Psoas muscle (tissue), 8 donors: ENCODE measurements around the gene KLHDC7B. TPM values are rescaled to one million over a fixed set of nuclear protein-coding genes. Genes with fewer than 3 reads are reported as not detected.

Experiments
- ATAC-seq, 4 donors: fragments of 200-7000 bp; cut with Tn5 transposase; one replicate each; pipeline ENCODE4 v1.9.1; 2020; ENCODE audit warnings: moderate library complexity in 3 of 4, mild to moderate bottlenecking in 2 of 4
- DNase-seq, 2 donors: peaks; one replicate each; pipeline ENCODE4 v3.0.0-alpha.2; 2020
- H3K27ac ChIP-seq: fragments of 200-600 bp; one replicate; pipeline ENCODE4 v1.8.0; 2022
- H3K27me3 ChIP-seq, 3 donors: fragments of 200-600 bp in 1 of 3; one replicate each; pipeline versions ENCODE4 v1.6.1 to v1.8.0; 2013 to 2022; ENCODE audit warnings: low read length in 2 of 3, mild to moderate bottlenecking in 2 of 3, moderate library complexity in 1 of 3; ENCODE audit not compliant: insufficient read depth in 3 of 3
- H3K36me3 ChIP-seq, 2 donors: fragments of 200-600 bp in 1 of 2; one replicate each; pipeline versions ENCODE4 v1.6.1 to v1.8.0; 2013 to 2022; ENCODE audit warnings: low read depth in 1 of 2, mild to moderate bottlenecking in 1 of 2, moderate library complexity in 1 of 2; ENCODE audit not compliant: insufficient read depth in 1 of 2
- H3K4me1 ChIP-seq: fragments of 200-600 bp; one replicate; pipeline ENCODE4 v1.8.0; 2022
- H3K4me3 ChIP-seq: fragments of 200-600 bp; one replicate; pipeline ENCODE4 v1.8.0; 2022; ENCODE audit warnings: mild to moderate bottlenecking
- H3K9me3 ChIP-seq: fragments of 200-600 bp; one replicate; pipeline ENCODE4 v1.8.0; 2022
- WGBS, 3 donors: extraction: QIAGEN DNeasy Blood & Tissue Kit; methylation state at CpG; one replicate each; pipeline versions ENCODE4 v1.1.6 to v1.1.7; 2013; 5-methylcytosine and 5-hydroxymethylcytosine counted together
- intact Hi-C, 2 donors: fragments of 100-400 bp; cut with DNase I; formaldehyde crosslinking; loops; one replicate each; pipeline versions ENCODE4 v1.11.0 to v1.14.2; 2022
- polyA plus RNA-seq, 3 donors: library from polyadenylated mRNA; stranded (reverse); fragments of 200-250 nt; gene quantifications; one replicate each; pipeline ENCODE4 v1.2.3, GENCODE V29; 2013
- total RNA-seq, 4 donors: library from RNA; stranded (reverse); fragmentation: NEBNext Ultra II Directional in 2 of 4; extraction: Animal tissue kit (Norgen Biotek cat#: 25700) in 2 of 4; gene quantifications; one replicate each; pipeline versions ENCODE4 v1.2.1 to v1.2.4, GENCODE V29; 2021 to 2023
- TF ChIP-seq, protein P1 (sequence below): fragments of 200-600 bp; IDR thresholded peaks from one replicate; pipeline ENCODE4 v1.8.0; 2022; ENCODE audit warnings: antibody characterized with exemption
- donor health status: healthy with polysubstance abuse.
- donor health status: DM: no; HTN: no; CAD: no; lungs with moderate emphysema.
- donor health status: Bipolar disorder and iron deficiency.
- donor health status: healthy.
- donor health status: DM: yes; HTN: yes; CAD: no.
- donor health status: DM: no; HTN: no; CAD: no.
- donor health status: DM: no; HTN: no; CAD: no.
- donor health status: DM: yes; HTN: yes; CAD: no.

Gene KLHDC7B
- total and polyA plus RNA-seq, 7 donors = 0.01 to 0.11 (median 0.01) TPM; not detected in 4

DNA sequence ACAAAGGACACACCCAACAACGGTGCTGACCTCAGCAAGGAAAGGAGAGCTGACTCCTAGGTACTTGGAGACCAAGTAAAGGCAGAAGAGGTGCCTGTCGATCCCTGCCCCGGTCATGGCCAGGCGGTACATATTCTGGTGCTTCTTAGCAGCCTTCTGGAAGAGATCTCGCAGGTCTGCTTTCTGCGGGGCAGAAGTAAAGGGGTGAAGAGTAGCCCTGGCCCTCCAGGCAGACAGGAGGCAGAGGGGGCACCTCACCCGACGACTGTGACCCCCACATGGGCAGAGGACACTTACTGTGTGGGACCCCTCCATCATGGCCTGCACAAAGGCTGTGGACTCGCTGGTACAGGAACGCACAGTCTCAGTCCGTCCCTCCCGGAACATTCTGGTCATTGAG is 25.2 kb downstream of the KLHDC7B start:
- no peaks in the 10 kb centered on the region for H3K27me3 ChIP-seq
- TF ChIP-seq, protein P1, sequence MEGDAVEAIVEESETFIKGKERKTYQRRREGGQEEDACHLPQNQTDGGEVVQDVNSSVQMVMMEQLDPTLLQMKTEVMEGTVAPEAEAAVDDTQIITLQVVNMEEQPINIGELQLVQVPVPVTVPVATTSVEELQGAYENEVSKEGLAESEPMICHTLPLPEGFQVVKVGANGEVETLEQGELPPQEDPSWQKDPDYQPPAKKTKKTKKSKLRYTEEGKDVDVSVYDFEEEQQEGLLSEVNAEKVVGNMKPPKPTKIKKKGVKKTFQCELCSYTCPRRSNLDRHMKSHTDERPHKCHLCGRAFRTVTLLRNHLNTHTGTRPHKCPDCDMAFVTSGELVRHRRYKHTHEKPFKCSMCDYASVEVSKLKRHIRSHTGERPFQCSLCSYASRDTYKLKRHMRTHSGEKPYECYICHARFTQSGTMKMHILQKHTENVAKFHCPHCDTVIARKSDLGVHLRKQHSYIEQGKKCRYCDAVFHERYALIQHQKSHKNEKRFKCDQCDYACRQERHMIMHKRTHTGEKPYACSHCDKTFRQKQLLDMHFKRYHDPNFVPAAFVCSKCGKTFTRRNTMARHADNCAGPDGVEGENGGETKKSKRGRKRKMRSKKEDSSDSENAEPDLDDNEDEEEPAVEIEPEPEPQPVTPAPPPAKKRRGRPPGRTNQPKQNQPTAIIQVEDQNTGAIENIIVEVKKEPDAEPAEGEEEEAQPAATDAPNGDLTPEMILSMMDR = no peak
- peak overlapping the region; percentile 36 for H3K27ac ChIP-seq
- DNase-seq (no peak), ATAC-seq (no peak)
- H3K9me3 ChIP-seq = no peaks in the 10 kb centered on the region
- H3K4me1 ChIP-seq = peaks cover 7% of the 10 kb centered on the region
- H3K4me3 ChIP-seq = no peak overlapping the region
- H3K36me3 ChIP-seq = peaks cover 0 to 86% of the 10 kb centered on the region in 2 donors
- WGBS, 3 donors = 86 to 89% (median 86%) methylated on average over 12 of the region's 12 CpGs
- intact Hi-C loops = no loop called here

DNA sequence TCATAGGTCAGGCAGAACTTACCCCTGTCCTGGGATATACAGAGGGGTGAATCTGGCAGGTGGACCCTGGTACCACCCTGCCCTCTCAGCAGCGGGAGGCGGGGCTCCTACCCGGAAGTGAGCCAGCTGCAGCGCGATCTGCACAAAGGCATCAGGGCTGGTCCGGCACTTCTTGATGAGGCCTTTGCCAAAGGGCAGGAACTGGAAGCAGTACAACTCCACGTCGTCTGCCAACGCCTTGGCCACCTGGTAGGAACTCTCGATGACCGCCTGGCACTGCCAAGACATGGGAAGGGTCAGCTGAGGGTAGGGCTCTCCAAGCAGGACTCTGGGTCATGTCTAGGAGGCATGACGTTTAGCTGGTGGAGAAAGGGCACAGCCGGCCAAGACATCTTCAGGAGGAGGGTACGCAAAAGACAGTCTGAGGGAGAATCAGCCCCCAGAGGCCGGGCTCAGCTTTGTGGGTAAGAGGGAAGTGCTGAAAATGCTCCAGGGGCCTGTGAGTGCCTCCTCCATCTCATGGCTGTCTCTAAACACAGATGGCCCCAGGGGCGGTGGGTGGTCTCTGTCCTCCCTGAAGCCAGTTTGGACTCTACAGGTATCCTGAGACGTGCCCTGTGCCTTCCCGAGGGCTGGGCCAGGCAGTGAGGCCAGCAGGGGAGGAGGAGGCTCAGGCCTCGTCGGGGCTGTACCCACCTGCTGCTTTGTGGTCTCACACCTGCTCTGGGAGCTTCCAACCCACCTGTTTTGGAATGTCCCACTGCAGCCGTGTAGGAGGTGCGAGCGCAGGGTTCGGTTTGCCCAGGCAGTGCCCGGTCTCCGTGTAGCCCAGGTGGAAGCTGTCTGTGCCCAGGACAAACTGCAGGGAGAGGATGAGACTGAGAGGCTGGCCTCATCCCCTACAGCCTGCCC is 25.8 kb downstream of the KLHDC7B start:
- H3K4me3 ChIP-seq = no peak overlapping the region
- peak; percentile 38 to 83 (median 81) for ATAC-seq
- peak in 1 of 2 donors; percentile 88 for DNase-seq
- H3K9me3 ChIP-seq = no peaks in the 10 kb centered on the region
- H3K4me1 ChIP-seq = peaks cover 7% of the 10 kb centered on the region
- H3K36me3 ChIP-seq = peaks cover 0 to 86% of the 10 kb centered on the region in 2 donors
- intact Hi-C loops = no loop called here
- peak overlapping the region; percentile 36 for H3K27ac ChIP-seq
- H3K27me3 ChIP-seq = no peaks in the 10 kb centered on the region
- 45 to 60% (median 50%) methylated on average over 26 of the region's 26 CpGs for WGBS, 3 donors
- TF ChIP-seq, protein P1 = no peak

DNA sequence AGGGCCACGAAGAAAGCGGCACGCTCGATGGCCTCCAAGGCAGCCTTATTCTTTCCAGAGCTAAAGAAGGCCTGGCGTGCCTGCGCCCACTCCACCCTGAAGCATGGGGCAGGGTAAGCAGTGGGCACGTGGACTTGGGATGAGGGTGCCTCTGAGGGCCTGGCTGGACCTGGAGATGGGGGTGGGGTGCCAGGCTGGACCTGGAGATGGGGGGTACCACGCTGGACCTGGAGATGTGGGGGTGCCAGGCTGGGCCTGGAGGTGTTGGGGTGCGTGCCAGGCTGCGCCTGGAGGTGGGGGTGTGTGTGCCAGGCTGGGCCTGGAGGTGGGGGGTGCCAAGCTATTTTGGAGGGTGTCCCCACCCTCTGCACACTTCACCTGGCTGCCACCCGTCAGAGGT is 27.3 kb downstream of the KLHDC7B start:
- ATAC-seq = no peak
- TF ChIP-seq, protein P1 = no peak
- Histone ChIP-seq H3K27me3 (no peaks in the 10 kb centered on the region), H3K9me3 (no peaks in the 10 kb centered on the region), H3K4me3 (no peak overlapping the region), H3K36me3 (peaks cover 0 to 86% of the 10 kb centered on the region in 2 donors), H3K27ac (no peak overlapping the region), H3K4me1 (peaks cover 13% of the 10 kb centered on the region)
- DNase-seq = no peak
- intact Hi-C loops = no loop called here
- WGBS, 3 donors = 71 to 89% (median 85%) methylated on average over 11 of the region's 11 CpGs

DNA sequence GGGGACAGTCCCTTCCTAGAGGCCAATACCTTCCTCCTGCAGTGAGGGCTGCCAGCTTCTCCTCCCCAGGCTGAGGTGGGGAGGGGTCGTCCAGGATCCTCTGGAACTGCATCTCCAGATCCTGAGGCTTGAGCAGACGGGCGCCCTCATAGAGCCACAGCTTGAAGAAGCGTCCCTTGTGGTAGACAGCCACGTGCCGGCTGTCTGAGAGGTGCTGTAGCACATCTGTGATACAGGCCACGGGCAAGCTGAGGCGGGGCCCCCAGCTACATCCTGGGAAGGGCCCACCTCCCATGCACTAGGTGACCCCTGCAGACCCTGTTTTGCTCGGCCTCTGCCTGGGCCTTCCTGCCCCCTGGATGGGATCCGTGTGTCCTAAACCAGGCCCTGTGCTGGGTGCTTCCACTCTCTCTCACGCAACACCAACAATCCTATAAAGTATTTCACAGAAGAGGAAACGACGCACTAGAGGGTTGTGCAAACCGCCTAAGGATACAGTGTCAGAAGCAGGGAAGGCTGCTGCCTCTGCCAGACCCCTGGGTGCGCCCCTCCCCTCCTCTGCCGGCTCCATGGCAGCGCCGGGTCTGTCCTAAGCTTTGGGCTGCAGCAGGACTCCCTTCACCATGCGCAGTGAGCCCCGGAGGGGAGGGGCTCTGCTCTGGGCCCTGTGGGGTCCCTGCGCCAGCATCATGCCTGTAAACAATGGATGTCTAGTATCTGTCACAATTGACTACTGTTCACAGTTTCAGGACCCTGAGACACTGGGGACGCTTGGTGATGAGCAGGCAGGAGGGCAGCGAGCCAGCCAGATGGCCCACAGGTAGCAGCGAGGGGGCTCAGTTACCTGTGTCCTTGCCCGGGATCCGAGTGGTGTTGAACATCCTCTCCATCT is 28.0 kb downstream of the KLHDC7B start:
- TF ChIP-seq, protein P1 = no peak
- Histone ChIP-seq H3K9me3 (no peaks in the 10 kb centered on the region), H3K27ac (no peak overlapping the region), H3K4me3 (no peak overlapping the region), H3K36me3 (peaks cover 0 to 78% of the 10 kb centered on the region in 2 donors), H3K27me3 (no peaks in the 10 kb centered on the region), H3K4me1 (peaks cover 17% of the 10 kb centered on the region)
- intact Hi-C loops = no loop called here
- 81 to 85% (median 83%) methylated on average over 23 to 26 of the region's 26 CpGs for WGBS, 3 donors
- DNase-seq = no peak
- no peak for ATAC-seq
